Natural killer cell treated with Interleukin-12 subunit alpha and Interleukin-12 subunit beta and Interleukin-15 and Interleukin-18, amount 100 ng/mL, for 72 hours (primary cell): ENCODE data around the gene CREB5. TPM values are rescaled to one million over a fixed set of nuclear protein-coding genes. Genes with fewer than 3 reads are reported as not detected.

Source experiments
- ATAC-seq, 2 donors: fragments of 150-1000 bp; cut with Tn5 transposase in 1 of 2; sonication (Bioruptor Pico), chemical (Tn5 transposase) in 1 of 2; 2 replicates each; pipeline ENCODE4 v1.10.0; 2021
- DNase-seq: peaks from one replicate; pipeline ENCODE4 v3.0.0; 2022; ENCODE audit warnings: low spot score
- H3K27ac Mint-ChIP-seq, 2 donors: 1 replicate in 1 of 2; 2 replicates in 1 of 2; pipeline ENCODE4 v1.8.0; 2022; ENCODE audit warnings: mixed read lengths in 2 of 2, mild to moderate bottlenecking in 1 of 2, moderate library complexity in 1 of 2
- H3K27me3 Mint-ChIP-seq, 2 donors: 1 replicate in 1 of 2; 2 replicates in 1 of 2; pipeline ENCODE4 v1.8.0; 2022; ENCODE audit warnings: mixed read lengths in 2 of 2
- H3K36me3 Mint-ChIP-seq: one replicate; pipeline ENCODE4 v1.8.0; 2022; ENCODE audit warnings: mixed read lengths
- H3K4me1 Mint-ChIP-seq, 2 donors: 1 replicate in 1 of 2; 2 replicates in 1 of 2; pipeline ENCODE4 v1.8.0; 2022; ENCODE audit warnings: low read depth in 2 of 2, mixed read lengths in 2 of 2, mild to moderate bottlenecking in 1 of 2
- H3K4me3 Mint-ChIP-seq: one replicate; pipeline ENCODE4 v1.8.0; 2022; ENCODE audit warnings: mixed read lengths
- H3K9me3 Mint-ChIP-seq: 2 replicates; pipeline ENCODE4 v1.8.0; 2022; ENCODE audit warnings: mixed read lengths
- total RNA-seq, 2 donors: library from RNA; stranded (reverse); gene quantifications; one replicate each; pipeline ENCODE4 v1.2.3, GENCODE V29; 2022

CREB5 gene
- total RNA-seq, 2 donors from 2014 or later = 0.62 TPM; not detected in 1

- H3K4me1 Mint-ChIP-seq = peaks cover 0 to 2% of the 10 kb centered on the region in 2 donors
- peaks cover 23 to 36% of the 10 kb centered on the region in 2 donors for H3K27me3 Mint-ChIP-seq
- no peak for ATAC-seq
- H3K27ac Mint-ChIP-seq = no peak overlapping the region
- no peaks in the 10 kb centered on the region for H3K9me3 Mint-ChIP-seq
- no peak for DNase-seq
- no peak overlapping the region for H3K4me3 Mint-ChIP-seq
- no peaks in the 10 kb centered on the region for H3K36me3 Mint-ChIP-seq
Observed at GRCh38 chr7:28873365-28873764, 461.0 kb downstream of the CREB5 start.

- Mint-ChIP-seq H3K4me3 (no peak overlapping the region), H3K27me3 (peaks cover 28 to 39% of the 10 kb centered on the region in 2 donors), H3K9me3 (no peaks in the 10 kb centered on the region), H3K4me1 (peaks cover 0 to 2% of the 10 kb centered on the region in 2 donors), H3K36me3 (no peaks in the 10 kb centered on the region), H3K27ac (no peak overlapping the region)
- DNase-seq (no peak), ATAC-seq (no peak)
Observed at GRCh38 chr7:28874001-28874400, 461.7 kb downstream of the CREB5 start.

Other genes with a start within 250 kb of the CREB5 start
- gene JAZF1, start 231.7 kb upstream of the CREB5 start, total RNA-seq = 10 to 100 TPM; 12.6 to 23.6 TPM